Calu3 (cell line): ENCODE measurements around the gene PRDX2. TPM values are rescaled to one million over a fixed set of nuclear protein-coding genes. Genes with fewer than 3 reads are reported as not detected.

Experiments
- BruUV-seq: library from RNA; stranded (reverse); fragments of 400-500 nt; replicated peaks from 2 replicates; lab custom pipeline; 2021; lab: Mats Ljungman, UMichigan
- CTCF ChIA-PET: fragments of 300-600 bp; sonication (Branson Sonifier 250); formaldehyde crosslinking; loops from one replicate; lab custom pipeline; 2022; ENCODE audit warnings: antibody characterized with exemption; lab: Charles Lee
- DNase-seq: peaks from one replicate; pipeline ENCODE4 v3.0.0; 2022
- H3K27ac Mint-ChIP-seq: one replicate; pipeline ENCODE4 v1.8.0; 2022; ENCODE audit warnings: mixed read lengths; ENCODE audit not compliant: unreplicated experiment
- H3K27me3 Mint-ChIP-seq: one replicate; pipeline ENCODE4 v1.8.0; 2022; ENCODE audit warnings: mixed read lengths; ENCODE audit not compliant: unreplicated experiment
- H3K36me3 Mint-ChIP-seq: one replicate; pipeline ENCODE4 v1.8.0; 2022; ENCODE audit warnings: mild to moderate bottlenecking, moderate library complexity, mixed read lengths; ENCODE audit not compliant: insufficient read depth, unreplicated experiment
- H3K4me1 Mint-ChIP-seq: one replicate; pipeline ENCODE4 v1.8.0; 2022; ENCODE audit warnings: mild to moderate bottlenecking, low read depth, mixed read lengths; ENCODE audit not compliant: unreplicated experiment
- H3K4me3 Mint-ChIP-seq: one replicate; pipeline ENCODE4 v1.8.0; 2022; ENCODE audit warnings: mild to moderate bottlenecking, low read depth, moderate library complexity, mixed read lengths; ENCODE audit not compliant: unreplicated experiment
- H3K9me3 Mint-ChIP-seq: one replicate; pipeline ENCODE4 v1.8.0; 2022; ENCODE audit warnings: low read depth, mixed read lengths; ENCODE audit not compliant: unreplicated experiment
- CTCF ChIP-seq: fragments of 200-600 bp; IDR thresholded peaks from one replicate; pipeline ENCODE4 v1.8.0; 2022; ENCODE audit warnings: antibody characterized with exemption; ENCODE audit not compliant: unreplicated experiment
- intact Hi-C: fragments of 100-400 bp; cut with micrococcal nuclease; formaldehyde crosslinking; loops from one replicate; pipeline ENCODE4 v1.10.0; 2022; ENCODE audit not compliant: unreplicated experiment
- total RNA-seq: library from RNA; stranded (reverse); gene quantifications from 2 replicates; pipeline ENCODE4 v1.2.3, GENCODE V29; 2022

The PRDX2 gene
- total RNA-seq, 1 experiment from 2014 or later, result 135 TPM

- intact Hi-C loops, result no loop called here
- TF ChIP-seq CTCF, result no peak
- peak; percentile 95 for DNase-seq
- CTCF ChIA-PET, result interaction anchor here (0.7 to 3.0 kb wide), 2 partner anchors 13 to 1267 kb away, joined by 3 to 17 read pairs; no protein-coding TSS in a partner anchor
- peaks cover 35% of the 10 kb centered on the region for H3K4me1 Mint-ChIP-seq
- no peaks in the 10 kb centered on the region for H3K27me3 Mint-ChIP-seq
- H3K4me3 Mint-ChIP-seq, result peak within 1 kb of the TSS; percentile 86
- H3K36me3 Mint-ChIP-seq, result peaks cover 73% of the 10 kb centered on the region
- no peaks in the 10 kb centered on the region for H3K9me3 Mint-ChIP-seq
- H3K27ac Mint-ChIP-seq, result peak within 1 kb of the TSS; percentile 98
- no TSS peak for BruUV-seq
Measured at GRCh38 chr19:12791345-12792050, 10.1 kb downstream of the PRDX2 start, which contains the start of gene JUNB. JUNB (plus strand) TSS chr19:12791486; CDS start chr19:12791772, 286 bp downstream.

GRCh38 chr19:12790628-12791344 lies 10.8 kb downstream of the PRDX2 start:
- H3K4me3 Mint-ChIP-seq, result peak overlapping the region; percentile 86
- intact Hi-C loops, result no loop called here
- peaks cover 28% of the 10 kb centered on the region for H3K4me1 Mint-ChIP-seq
- H3K36me3 Mint-ChIP-seq, result peaks cover 67% of the 10 kb centered on the region
- H3K27ac Mint-ChIP-seq, result peak overlapping the region; percentile 98
- DNase-seq, result no peak
- no peaks in the 10 kb centered on the region for H3K27me3 Mint-ChIP-seq
- BruUV-seq, result no TSS peak
- CTCF ChIA-PET, result interaction anchor here (3.0 kb wide), 1 partner anchor 13 kb away, joined by 17 read pairs; no protein-coding TSS in a partner anchor
- TF ChIP-seq CTCF, result no peak
- no peaks in the 10 kb centered on the region for H3K9me3 Mint-ChIP-seq

GRCh38 chr19:12789904-12790619 lies 11.5 kb downstream of the PRDX2 start:
- BruUV-seq, result no TSS peak
- H3K4me3 Mint-ChIP-seq, result peak overlapping the region; percentile 86
- intact Hi-C loops, result no loop called here
- CTCF ChIA-PET, result no interaction called here
- H3K9me3 Mint-ChIP-seq, result no peaks in the 10 kb centered on the region
- peak; percentile 95 for DNase-seq
- peaks cover 24% of the 10 kb centered on the region for H3K4me1 Mint-ChIP-seq
- peak overlapping the region; percentile 98 for H3K27ac Mint-ChIP-seq
- peaks cover 64% of the 10 kb centered on the region for H3K36me3 Mint-ChIP-seq
- no peaks in the 10 kb centered on the region for H3K27me3 Mint-ChIP-seq
- TF ChIP-seq CTCF, result no peak

GRCh38 chr19:12789098-12789903 lies 12.3 kb downstream of the PRDX2 start:
- Mint-ChIP-seq H3K27ac (peak overlapping the region; percentile 98), H3K27me3 (no peaks in the 10 kb centered on the region), H3K4me1 (peaks cover 24% of the 10 kb centered on the region), H3K36me3 (peaks cover 56% of the 10 kb centered on the region), H3K4me3 (peak overlapping the region; percentile 86), H3K9me3 (no peaks in the 10 kb centered on the region)
- CTCF ChIA-PET, result interaction anchor here (0.8 kb wide), 1 partner anchor 11 kb away, joined by 5 read pairs; no protein-coding TSS in a partner anchor
- intact Hi-C loops, result no loop called here
- TF ChIP-seq CTCF, result no peak
- no peak for DNase-seq
- BruUV-seq, result no TSS peak
